Endothelial cell of coronary artery (primary cell): Measurements from ENCODE around the gene UNC80. TPM values are rescaled to one million over a fixed set of nuclear protein-coding genes. Genes with fewer than 3 reads are reported as not detected.

Source experiments
- total RNA-seq: library from RNA; depleted of rRNA; stranded (reverse); fragments of >200 nt; gene quantifications from 2 replicates; pipeline ENCODE4 v1.2.3, GENCODE V29; 2014

UNC80 gene, protein sequence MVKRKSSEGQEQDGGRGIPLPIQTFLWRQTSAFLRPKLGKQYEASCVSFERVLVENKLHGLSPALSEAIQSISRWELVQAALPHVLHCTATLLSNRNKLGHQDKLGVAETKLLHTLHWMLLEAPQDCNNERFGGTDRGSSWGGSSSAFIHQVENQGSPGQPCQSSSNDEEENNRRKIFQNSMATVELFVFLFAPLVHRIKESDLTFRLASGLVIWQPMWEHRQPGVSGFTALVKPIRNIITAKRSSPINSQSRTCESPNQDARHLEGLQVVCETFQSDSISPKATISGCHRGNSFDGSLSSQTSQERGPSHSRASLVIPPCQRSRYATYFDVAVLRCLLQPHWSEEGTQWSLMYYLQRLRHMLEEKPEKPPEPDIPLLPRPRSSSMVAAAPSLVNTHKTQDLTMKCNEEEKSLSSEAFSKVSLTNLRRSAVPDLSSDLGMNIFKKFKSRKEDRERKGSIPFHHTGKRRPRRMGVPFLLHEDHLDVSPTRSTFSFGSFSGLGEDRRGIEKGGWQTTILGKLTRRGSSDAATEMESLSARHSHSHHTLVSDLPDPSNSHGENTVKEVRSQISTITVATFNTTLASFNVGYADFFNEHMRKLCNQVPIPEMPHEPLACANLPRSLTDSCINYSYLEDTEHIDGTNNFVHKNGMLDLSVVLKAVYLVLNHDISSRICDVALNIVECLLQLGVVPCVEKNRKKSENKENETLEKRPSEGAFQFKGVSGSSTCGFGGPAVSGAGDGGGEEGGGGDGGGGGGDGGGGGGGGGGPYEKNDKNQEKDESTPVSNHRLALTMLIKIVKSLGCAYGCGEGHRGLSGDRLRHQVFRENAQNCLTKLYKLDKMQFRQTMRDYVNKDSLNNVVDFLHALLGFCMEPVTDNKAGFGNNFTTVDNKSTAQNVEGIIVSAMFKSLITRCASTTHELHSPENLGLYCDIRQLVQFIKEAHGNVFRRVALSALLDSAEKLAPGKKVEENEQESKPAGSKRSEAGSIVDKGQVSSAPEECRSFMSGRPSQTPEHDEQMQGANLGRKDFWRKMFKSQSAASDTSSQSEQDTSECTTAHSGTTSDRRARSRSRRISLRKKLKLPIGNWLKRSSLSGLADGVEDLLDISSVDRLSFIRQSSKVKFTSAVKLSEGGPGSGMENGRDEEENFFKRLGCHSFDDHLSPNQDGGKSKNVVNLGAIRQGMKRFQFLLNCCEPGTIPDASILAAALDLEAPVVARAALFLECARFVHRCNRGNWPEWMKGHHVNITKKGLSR (N-terminal part only)
- under 0.01 TPM in 1 of 2 replicates, not detected in the other for total RNA-seq

DNA sequence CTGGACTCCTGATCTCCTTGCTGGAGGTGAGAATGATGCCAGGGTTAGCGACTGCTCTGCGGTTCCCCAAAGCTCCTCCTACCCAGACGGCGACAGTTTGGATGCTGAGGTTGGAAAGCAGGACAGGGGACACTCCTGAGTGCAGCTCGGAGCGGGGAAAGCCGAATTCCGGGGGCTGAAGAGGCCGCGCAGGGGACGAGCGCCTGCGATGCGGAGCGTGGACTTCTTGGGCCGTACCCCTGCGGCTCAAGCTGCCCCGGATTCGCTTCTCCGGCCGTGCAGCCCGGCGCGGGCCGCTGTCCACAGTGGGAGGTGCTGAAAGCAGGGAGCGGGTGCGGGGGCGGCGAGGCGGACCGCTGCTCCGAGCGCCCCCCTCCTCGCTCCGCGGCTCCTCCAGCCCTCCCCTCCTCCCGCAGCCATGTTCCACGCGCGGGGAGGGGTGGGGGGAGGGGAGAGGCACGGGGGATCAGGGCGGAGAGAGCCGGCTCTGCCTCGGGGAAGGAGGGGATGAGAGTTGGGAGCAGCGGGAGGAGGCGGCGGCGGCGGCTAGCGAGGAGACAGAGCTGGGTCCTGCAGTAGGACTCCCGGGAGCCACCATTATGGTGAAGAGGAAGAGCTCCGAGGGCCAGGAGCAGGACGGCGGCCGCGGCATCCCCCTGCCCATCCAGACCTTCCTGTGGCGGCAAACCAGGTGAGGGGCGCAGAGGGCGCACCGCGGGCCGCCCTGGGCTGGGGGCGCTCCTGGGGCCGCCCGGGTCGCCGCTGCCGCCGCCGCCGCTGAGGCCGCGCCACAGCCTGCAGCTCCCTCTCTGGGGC, at the start of gene UNC80:
Gene UNC80, plus strand, starts transcription at position 359 of the 816 bp plus-strand sequence. Its CDS starts 241 bp downstream, at position 600.

DNA sequence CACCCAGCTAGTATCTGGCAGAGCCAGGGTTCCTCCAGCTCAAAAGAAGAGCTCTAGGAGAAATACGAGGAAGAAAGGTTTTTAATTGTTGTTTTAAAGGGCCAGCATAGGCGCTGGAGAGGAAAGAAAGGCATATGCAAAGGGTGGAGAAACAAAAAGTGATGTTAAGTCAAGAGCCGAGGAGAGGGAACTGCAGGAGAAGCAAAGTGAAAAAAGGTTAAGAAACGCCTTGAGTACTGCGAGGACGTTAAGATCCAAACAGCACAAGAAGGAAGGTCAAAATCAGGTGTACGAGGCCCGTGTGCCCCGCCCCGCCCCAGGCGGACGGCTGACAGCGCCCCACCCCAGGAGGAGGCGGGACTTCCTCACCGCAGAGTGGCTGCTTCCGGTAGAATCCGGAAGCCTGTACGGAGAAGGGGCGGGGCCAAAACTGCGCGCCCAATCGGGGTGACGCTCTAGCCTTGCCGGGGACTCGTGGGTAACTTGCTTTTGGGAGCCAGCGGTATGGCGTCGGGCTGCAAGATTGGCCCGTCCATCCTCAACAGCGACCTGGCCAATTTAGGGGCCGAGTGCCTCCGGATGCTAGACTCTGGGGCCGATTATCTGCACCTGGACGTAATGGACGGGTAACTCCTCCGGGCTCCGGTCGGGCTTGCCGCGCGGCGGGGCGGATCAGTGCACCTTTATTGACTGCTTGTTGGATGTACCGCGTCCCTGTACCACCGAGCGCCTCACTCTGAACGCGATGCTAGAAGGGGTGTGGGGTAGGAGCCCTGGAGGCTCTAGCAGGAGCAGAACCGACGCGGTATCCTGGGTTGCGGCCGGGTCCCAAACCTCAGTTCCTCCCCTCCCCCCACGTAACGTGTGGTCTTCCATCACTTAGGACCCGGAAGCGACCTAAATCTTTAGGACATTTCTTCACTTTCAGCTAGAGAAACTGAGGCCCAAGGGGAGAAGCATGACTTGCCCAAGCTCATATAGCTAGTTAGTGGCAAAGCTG, 230.8 kb downstream of the UNC80 start, which contains the start of gene RPE:
Gene RPE, plus strand, starts transcription at position 481 of the 1,000 bp plus-strand sequence. Its CDS starts 24 bp downstream, at position 505.

Other genes with a start within 250 kb of the UNC80 start
- gene RPE, start 230.8 kb downstream of the UNC80 start, total RNA-seq, result 72.0 and 84.2 TPM in 2 replicates